Aorta (tissue), 5 donors: ENCODE results near the gene NCOA3. TPM values are rescaled to one million over a fixed set of nuclear protein-coding genes. Genes with fewer than 3 reads are reported as not detected.

ENCODE experiments used
- ATAC-seq: fragments of 200-7000 bp; cut with Tn5 transposase; one replicate; pipeline ENCODE4 v1.9.1; 2022; ENCODE audit warnings: moderate library complexity; ENCODE audit not compliant: low FRiP score
- DNase-seq, 2 donors: peaks; one replicate each; pipeline ENCODE4 v3.0.0-alpha.2; 2020
- H3K27ac ChIP-seq, 2 donors: one replicate each; pipeline ENCODE4 v1.5.1; 2013; ENCODE audit warnings: low read length in 2 of 2, mild to moderate bottlenecking in 2 of 2, moderate library complexity in 2 of 2, control low read depth in 1 of 2, inconsistent platforms in 1 of 2, low read depth in 1 of 2
- H3K27me3 ChIP-seq, 2 donors: one replicate each; pipeline ENCODE4 v1.6.1; 2013; ENCODE audit warnings: control low read depth in 1 of 2, low read length in 1 of 2, mild to moderate bottlenecking in 1 of 2, moderate library complexity in 1 of 2; ENCODE audit not compliant: insufficient read depth in 2 of 2, control insufficient read depth in 1 of 2
- H3K36me3 ChIP-seq, 2 donors: one replicate each; pipeline ENCODE4 v1.6.1; 2013; ENCODE audit warnings: control low read depth in 1 of 2, low read length in 1 of 2, mild to moderate bottlenecking in 1 of 2; ENCODE audit not compliant: insufficient read depth in 2 of 2, control insufficient read depth in 1 of 2
- H3K4me1 ChIP-seq, 2 donors: one replicate each; pipeline ENCODE4 v1.6.1; 2013; ENCODE audit warnings: low read length in 2 of 2, control low read depth in 1 of 2, mild to moderate bottlenecking in 1 of 2, moderate library complexity in 1 of 2; ENCODE audit not compliant: insufficient read depth in 2 of 2, control insufficient read depth in 1 of 2
- H3K4me3 ChIP-seq, 2 donors: one replicate each; pipeline ENCODE4 v1.5.1; 2013; ENCODE audit warnings: low read length in 2 of 2, control low read depth in 1 of 2, mild to moderate bottlenecking in 1 of 2
- H3K9me3 ChIP-seq: one replicate; pipeline ENCODE4 v1.6.1; 2013; ENCODE audit warnings: mild to moderate bottlenecking, low read length; ENCODE audit not compliant: control insufficient read depth
- WGBS, 2 donors: extraction: QIAGEN DNeasy Blood & Tissue Kit; methylation state at CpG; one replicate each; pipeline ENCODE4 v1.1.7; 2013; 5-methylcytosine and 5-hydroxymethylcytosine counted together
- intact Hi-C, 2 donors: fragments of 100-400 bp; cut with DNase I; formaldehyde crosslinking; loops; one replicate each; pipeline versions ENCODE4 v1.14.2 to v1.15.0; 2022
- polyA plus RNA-seq, 2 donors: library from polyadenylated mRNA; stranded (reverse); fragments of 200-250 nt; gene quantifications; one replicate each; pipeline ENCODE4 v1.2.3, GENCODE V29; 2013
- total RNA-seq, 2 donors: library from RNA; stranded (reverse); fragmentation: NEBNext Ultra II Directional; extraction: Animal tissue kit (Norgen Biotek cat#: 25700); gene quantifications; one replicate each; pipeline ENCODE4 v1.2.1, GENCODE V29; 2021
- donor health status: healthy with polysubstance abuse.
- donor health status: Bipolar disorder and iron deficiency.
- donor health status: DM: no; HTN: no; CAD: no.
- donor health status: DM: no; HTN: no; CAD: no.
- donor health status: DM: yes; HTN: yes; CAD: no.

NCOA3 gene
- total and polyA plus RNA-seq, 4 donors: 4.8 to 53.7 (median 27.7) TPM

DNA sequence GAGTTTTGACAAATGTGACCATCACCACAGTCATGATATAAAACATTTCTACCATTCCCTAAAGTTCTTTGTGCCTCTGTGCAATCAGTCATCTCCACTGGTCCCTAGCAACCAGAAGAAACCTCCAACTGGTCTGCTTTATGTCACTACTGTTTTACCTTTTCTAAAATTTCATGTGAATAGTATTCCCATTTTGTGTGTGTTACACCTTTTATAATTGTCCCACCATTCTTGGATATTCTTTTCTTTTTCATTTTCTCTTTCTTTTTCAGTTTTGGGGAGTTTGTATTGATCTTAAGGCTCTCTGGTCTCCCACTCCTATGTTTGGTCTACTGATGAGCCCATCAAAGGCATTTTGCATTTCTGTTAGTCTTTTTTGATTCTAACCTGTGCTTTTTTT is 95.4 kb downstream of the NCOA3 start:
- Histone ChIP-seq H3K9me3 (no peaks in the 10 kb centered on the region), H3K36me3 (no peaks in the 10 kb centered on the region), H3K4me1 (peaks cover 0 to 1% of the 10 kb centered on the region in 2 donors), H3K4me3 (no peak overlapping the region), H3K27ac (no peak overlapping the region), H3K27me3 (no peaks in the 10 kb centered on the region)
- DNase-seq (no peak), ATAC-seq (no peak)
- intact Hi-C loops: no loop called here

DNA sequence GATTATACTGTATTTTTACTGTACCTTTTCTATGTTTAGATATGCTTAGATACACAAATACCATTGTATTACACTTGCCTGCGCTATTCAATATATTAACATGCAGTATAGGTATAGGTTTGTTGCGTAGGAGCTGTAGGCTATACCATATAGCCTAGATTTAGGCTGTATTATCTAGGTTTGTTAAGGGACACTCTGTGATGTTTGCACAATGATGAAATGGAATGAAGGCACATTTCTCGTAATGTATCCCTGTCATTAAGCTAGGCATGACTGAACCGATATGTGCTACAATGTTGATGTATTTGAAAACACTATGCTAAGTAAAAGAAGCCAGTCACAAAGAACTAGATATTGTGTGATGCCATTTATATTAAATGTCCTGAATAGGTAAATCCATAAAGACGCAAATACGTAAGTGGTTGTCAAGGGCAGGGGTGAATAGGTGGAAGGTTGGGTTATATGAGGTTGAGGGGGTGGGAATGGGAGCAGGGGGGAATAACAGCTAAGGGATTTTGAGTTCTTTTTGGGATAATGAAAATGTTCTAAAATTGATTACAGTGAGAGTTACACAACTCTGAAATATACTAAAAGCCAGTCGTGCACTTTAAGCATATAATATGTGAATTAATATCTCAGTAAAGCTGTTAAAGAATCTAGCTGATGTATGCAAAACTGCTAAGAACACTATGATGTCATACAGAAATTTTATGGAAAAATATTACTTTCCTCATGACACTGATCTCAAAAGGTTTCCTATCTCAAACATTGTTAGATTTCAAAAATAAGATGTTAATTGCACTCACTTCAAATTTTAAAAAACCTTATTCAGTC is 97.4 kb downstream of the NCOA3 start:
- DNase-seq: no peak
- intact Hi-C loops: no loop called here
- no peak for ATAC-seq
- H3K9me3 ChIP-seq: no peaks in the 10 kb centered on the region
- 90 to 91% methylated on average over 7 of the region's 7 CpGs for WGBS, 2 donors
- H3K36me3 ChIP-seq: no peaks in the 10 kb centered on the region
- H3K4me3 ChIP-seq: no peak overlapping the region
- no peaks in the 10 kb centered on the region for H3K27me3 ChIP-seq
- H3K27ac ChIP-seq: no peak overlapping the region
- peaks cover 0 to 1% of the 10 kb centered on the region in 2 donors for H3K4me1 ChIP-seq

DNA sequence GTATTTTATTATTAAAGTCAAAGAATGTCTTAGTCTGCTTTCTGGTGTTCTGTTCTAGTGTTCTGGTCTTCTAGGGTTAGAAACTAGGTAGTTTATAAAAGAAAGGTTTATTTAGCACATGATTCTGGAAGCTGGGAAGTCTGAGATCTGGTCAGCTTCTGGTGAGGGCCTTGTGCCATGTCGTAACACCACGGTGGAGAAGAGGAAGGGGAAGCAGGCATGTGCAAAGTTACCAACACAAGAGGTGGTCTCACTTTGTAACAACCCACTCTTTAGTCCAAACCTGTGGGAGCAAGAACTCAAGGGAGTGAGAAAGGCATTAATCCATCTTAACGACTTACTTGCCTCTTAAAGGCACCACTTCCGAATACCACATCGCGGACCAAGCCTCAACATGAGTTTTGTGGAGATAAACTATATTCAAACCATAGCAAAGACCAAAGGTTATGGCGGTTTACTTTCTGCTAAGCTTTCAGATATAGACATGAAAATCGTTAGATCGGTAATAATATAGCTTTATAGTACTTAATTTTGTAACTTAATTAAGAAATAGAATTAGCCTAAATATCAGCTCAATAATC is 99.4 kb downstream of the NCOA3 start:
- intact Hi-C loops: no loop called here
- H3K27me3 ChIP-seq: no peaks in the 10 kb centered on the region
- 89 to 90% methylated on average over 9 of the region's 9 CpGs for WGBS, 2 donors
- H3K4me3 ChIP-seq: no peak overlapping the region
- no peaks in the 10 kb centered on the region for H3K36me3 ChIP-seq
- H3K9me3 ChIP-seq: no peaks in the 10 kb centered on the region
- no peak for ATAC-seq
- peaks cover 0 to 1% of the 10 kb centered on the region in 2 donors for H3K4me1 ChIP-seq
- no peak for DNase-seq
- H3K27ac ChIP-seq: no peak overlapping the region

DNA sequence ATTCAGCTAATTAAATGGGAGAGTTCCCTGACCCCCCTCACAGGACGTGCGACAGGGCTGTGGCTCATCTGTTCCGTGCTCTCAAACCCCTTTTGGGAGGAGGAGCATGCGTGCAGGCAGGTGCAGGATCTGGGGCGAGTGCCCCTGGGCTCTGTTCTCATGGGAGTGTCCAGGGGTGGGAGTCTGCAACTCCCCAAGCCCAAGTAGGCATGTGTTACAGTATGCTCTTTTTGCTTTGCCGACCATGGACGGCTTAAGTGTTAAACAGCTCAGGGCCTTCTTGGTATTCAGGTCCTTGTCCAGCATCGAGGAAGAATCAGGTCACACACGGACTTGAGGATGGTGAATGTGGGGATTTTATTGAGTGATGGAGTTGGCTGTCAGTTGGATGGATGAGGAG is 101.6 kb downstream of the NCOA3 start:
- ATAC-seq (no peak), DNase-seq (no peak)
- no peaks in the 10 kb centered on the region for H3K27me3 ChIP-seq
- intact Hi-C loops: no loop called here
- no peak overlapping the region for H3K27ac ChIP-seq
- no peaks in the 10 kb centered on the region for H3K9me3 ChIP-seq
- no peak overlapping the region for H3K4me3 ChIP-seq
- peaks cover 0 to 1% of the 10 kb centered on the region in 2 donors for H3K4me1 ChIP-seq
- no peaks in the 10 kb centered on the region for H3K36me3 ChIP-seq
- 95 to 96% methylated on average over 9 of the region's 9 CpGs for WGBS, 2 donors

GRCh38 chr20:47605673-47606413 is 104.2 kb downstream of the NCOA3 start:
- DNase-seq: no peak
- intact Hi-C loops: no loop called here
- Histone ChIP-seq H3K27me3 (no peaks in the 10 kb centered on the region), H3K9me3 (no peaks in the 10 kb centered on the region), H3K4me1 (peaks cover 0 to 1% of the 10 kb centered on the region in 2 donors), H3K27ac (no peak overlapping the region), H3K36me3 (no peaks in the 10 kb centered on the region), H3K4me3 (no peak overlapping the region)
- no peak for ATAC-seq
- 80 to 88% methylated on average over 9 of the region's 9 CpGs for WGBS, 2 donors

DNA sequence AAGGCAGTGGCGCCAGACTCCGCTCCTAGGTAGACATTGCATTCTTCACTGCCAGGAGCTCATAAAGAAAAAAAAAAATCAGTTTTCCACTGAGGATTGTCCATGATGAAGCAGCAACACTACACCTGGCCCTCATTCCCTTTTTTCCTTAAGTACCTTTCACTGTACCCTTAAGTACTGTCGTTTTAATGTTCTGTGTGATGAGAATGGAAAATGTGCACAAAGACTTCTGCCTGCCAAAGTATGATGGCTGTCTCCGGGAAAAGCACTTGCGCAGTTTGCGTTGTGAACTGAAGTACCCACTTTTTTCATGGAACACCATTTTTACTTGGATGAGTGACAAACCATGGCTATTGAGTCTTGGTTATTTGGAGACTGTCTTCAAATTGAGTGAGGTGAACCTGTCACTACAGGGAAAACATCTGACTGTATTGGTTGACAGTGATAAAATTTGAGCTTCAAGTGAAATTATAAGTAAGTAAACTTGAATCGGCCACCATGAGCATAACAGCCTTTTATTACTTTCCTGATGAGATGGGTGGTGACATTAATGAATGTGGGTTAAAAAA is 104.8 kb downstream of the NCOA3 start:
- peaks cover 0 to 1% of the 10 kb centered on the region in 2 donors for H3K4me1 ChIP-seq
- ATAC-seq: no peak
- no peak overlapping the region for H3K27ac ChIP-seq
- H3K9me3 ChIP-seq: no peaks in the 10 kb centered on the region
- no peaks in the 10 kb centered on the region for H3K27me3 ChIP-seq
- WGBS, 2 donors: 97% methylated on average over 7 of the region's 7 CpGs
- H3K36me3 ChIP-seq: no peaks in the 10 kb centered on the region
- intact Hi-C loops: no loop called here
- no peak for DNase-seq
- H3K4me3 ChIP-seq: no peak overlapping the region

GRCh38 chr20:47606983-47607613 is 105.4 kb downstream of the NCOA3 start:
- Histone ChIP-seq H3K4me3 (no peak overlapping the region), H3K36me3 (no peaks in the 10 kb centered on the region), H3K9me3 (no peaks in the 10 kb centered on the region), H3K27ac (no peak overlapping the region), H3K27me3 (no peaks in the 10 kb centered on the region), H3K4me1 (peaks cover 0 to 1% of the 10 kb centered on the region in 2 donors)
- no peak for DNase-seq
- intact Hi-C loops: no loop called here
- WGBS, 2 donors: 89 to 97% methylated on average over 1 of the region's 1 CpG
- no peak for ATAC-seq

DNA sequence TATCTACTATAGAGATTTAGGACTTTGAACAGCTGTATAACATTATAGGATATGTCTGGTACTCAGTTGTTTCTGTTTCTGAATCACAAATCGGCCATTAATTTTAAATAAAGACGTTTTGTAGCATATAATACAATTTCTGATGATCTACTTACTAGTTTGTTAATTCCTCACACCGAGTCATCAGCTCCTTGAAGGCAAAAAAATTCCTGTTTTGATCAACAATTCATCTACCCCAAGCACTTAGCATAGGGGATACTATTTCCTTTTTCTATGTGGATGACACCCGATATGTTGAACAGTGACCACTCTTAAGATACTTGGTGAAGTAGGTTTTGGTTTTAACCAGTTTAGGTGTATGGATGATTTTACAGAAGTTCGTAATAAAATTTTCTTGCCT is 107.3 kb downstream of the NCOA3 start:
- H3K27me3 ChIP-seq: no peaks in the 10 kb centered on the region
- H3K27ac ChIP-seq: no peak overlapping the region
- H3K4me1 ChIP-seq: peaks cover 0 to 1% of the 10 kb centered on the region in 2 donors
- 93 to 94% methylated on average over 5 of the region's 5 CpGs for WGBS, 2 donors
- ATAC-seq (no peak), DNase-seq (no peak)
- H3K4me3 ChIP-seq: no peak overlapping the region
- H3K9me3 ChIP-seq: no peaks in the 10 kb centered on the region
- no peaks in the 10 kb centered on the region for H3K36me3 ChIP-seq
- intact Hi-C loops: no loop called here
